NCI-H2107 (cell line): ENCODE data around the gene MS4A6E.
"Not testable (repeated sequence)": the region's sequence is repeated elsewhere in the genome, so short reads cannot be mapped to it uniquely, and the experiment has no call there.

Source experiments
- DNase-seq: peaks from one replicate; lab custom pipeline; 2025; lab: John Stamatoyannopoulos, UW

Gene MS4A6E

DNA sequence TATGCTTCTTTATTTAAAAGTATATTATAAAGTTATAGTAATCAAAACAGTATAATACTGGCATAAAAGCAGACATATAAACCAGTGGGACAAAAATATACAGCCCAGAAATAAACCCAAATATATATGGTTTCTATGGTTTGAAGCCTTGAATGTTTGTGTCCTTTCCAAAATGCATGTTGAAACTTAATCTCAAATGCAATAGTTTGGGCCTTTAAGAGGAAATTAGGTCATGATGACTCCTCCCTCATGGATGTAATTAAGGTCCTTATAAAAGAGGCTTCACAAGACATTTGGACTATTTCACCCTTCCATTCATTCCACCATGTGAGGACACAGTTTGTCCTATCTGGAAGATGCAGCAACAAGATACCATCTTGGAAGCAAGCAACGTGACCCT, at the start of gene MS4A6E:
MS4A6E (plus strand) TSS at position 301 of the 400 bp plus-strand sequence. CDS start 7,641 bp downstream, outside the sequence.
- no peak for DNase-seq

- no peak for DNase-seq
Measured at GRCh38 chr11:60280412-60280811, 46.6 kb upstream of the MS4A6E start, which contains the start of gene MS4A4A. Gene MS4A4A, plus strand, starts transcription at chr11:60280666. Its CDS starts 10 bp downstream, at chr11:60280676.

GRCh38 chr11:60281485-60281884, 45.6 kb upstream of the MS4A6E start:
- no peak for DNase-seq

DNA sequence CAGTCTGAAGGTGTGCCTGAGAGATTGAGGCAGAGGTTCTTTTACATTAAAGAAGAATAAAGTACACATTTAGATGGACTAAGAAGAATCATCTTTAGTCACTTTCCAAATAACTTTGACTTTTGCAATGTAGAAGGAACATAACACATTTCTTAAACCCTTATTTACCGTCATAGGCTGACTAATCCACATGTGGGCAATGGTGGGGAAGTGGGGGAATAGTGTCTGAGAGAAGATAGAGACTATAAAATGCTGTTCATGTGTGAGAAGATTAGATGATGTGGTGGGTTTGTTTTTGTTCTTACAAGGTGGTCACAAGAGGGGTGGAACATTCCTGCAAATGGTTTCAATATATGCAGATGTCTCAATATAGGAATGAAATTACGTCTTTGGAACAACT, 44.8 kb upstream of the MS4A6E start:
- DNase-seq = no peak

GRCh38 chr11:60285411-60286126, 41.5 kb upstream of the MS4A6E start:
- not testable (repeated sequence) for DNase-seq

DNA sequence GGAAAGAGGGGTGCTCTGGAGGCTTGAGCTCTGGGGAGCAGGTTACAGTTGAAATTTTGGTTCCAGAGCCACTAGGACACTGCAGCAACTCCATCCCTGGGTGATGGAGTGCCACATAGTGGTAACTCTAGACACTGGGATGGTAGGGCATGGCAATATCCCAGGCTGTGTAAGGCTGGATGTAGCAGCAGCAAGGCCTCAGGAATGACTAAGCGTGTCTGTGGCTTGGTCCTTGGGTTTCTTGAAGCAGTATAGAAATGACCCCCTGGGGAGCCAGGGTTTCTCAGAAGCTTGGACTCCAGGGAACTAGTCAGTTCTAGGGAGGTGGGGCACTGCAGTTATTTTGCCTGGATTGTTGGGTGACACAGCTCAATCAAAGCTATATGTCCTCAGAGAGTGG, 38.5 kb upstream of the MS4A6E start:
- no peak for DNase-seq

GRCh38 chr11:60292145-60292544, 34.9 kb upstream of the MS4A6E start:
- no peak for DNase-seq

DNA sequence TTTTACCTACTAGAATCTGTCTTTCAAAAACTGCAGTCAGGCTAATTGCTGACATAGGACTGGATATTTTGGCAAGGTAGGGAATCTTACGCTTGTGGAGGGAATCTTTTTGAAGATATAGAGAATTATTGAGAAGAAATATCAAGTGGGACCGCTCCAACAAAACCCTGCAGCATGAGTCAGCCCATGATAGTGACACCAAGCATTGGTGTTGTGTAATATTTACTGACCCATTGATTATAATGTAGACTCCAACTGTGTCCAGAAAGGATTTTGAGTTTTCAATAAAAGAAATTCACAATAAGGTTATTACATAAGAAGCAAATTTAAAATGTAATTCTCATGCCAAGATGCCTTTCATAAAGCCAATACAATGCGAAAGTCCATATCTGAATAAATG, 25.9 kb upstream of the MS4A6E start:
- DNase-seq = no peak

GRCh38 chr11:60301884-60302283, 25.2 kb upstream of the MS4A6E start:
- DNase-seq = not testable (repeated sequence)

GRCh38 chr11:60303661-60304060, 23.4 kb upstream of the MS4A6E start:
- no peak for DNase-seq

GRCh38 chr11:60305906-60306619, 21.0 kb upstream of the MS4A6E start:
- DNase-seq = no peak

DNA sequence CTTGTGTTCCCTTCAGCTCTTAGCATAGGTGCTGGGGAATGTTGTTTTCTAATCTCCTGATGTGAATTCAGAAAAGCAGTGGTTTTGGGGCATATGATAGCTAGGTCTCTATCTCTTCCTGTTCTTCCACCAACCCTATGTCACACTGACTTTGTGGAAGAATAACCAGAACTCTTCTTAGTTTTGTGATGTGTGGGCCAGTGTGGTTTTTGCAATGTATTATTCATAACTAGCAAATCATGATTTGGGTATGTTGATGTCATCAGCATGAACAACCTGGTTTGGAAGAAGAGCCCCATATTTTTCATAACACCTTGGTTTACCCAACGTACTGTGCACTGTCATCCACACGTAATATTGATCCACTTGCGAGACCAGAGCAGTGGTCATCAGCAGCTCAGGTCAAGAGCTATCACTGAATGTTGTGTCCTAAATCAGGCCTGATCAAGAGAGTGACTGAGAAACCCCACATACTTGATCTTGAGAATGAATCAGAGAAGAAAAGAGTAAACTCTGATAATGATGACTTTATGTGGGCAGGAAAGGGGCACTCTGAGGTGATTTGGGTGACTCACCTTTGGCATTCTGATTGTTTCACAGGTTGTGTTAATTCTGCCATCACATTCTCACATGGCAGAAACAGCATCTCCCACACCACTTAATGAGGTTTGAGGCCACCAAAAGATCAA, 19.4 kb upstream of the MS4A6E start:
- DNase-seq = no peak

DNA sequence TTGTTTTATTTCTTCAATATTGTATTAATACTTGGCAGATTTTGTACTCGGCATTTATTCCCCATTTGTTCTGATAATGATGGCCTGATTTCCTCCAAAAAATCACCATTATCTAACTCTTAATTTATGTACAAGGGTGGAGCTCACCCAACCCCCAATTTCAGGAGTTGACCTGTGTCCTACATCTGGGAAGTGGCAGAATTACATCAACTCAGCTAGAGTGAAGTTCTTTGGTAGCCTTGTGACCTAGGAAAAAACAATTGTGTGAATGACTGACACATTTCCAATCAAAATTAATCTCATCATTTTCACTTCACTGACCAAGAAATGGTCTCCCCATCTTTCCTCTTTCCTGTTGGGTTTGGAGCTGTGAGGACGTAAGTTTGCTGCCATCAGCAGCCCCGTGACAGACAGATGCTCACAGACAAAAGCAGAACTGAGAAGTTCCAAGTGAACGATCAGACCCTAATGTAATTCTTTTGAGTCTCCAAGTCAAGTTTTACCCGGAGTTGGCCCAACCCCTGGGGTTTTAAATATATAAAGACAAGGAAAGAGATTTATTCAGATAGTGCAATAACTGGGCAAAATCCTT, 16.6 kb upstream of the MS4A6E start:
- DNase-seq = no peak

GRCh38 chr11:60314635-60315321, 12.3 kb upstream of the MS4A6E start:
- no peak for DNase-seq

- DNase-seq = no peak
Measured at GRCh38 chr11:60315871-60316270, 11.2 kb upstream of the MS4A6E start.

DNA sequence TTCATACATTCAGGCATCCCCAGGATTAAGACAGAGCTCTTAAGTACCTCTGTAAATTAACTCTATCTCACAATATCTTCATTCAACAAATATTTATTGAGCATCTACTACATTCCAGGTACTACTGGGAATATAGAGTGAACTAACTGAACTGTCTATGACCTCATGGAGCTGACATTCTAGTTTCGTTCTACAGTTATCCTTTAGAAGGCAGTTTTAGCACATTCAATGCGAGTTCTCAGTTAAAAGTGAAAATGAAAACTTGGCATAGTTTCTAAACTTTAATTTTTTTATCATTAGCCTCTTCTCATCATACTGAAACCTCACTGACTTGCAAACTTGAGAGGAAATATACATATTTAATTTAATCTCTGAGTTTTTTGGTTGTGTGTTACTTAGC, 10.7 kb upstream of the MS4A6E start:
- no peak for DNase-seq

- no peak for DNase-seq
Measured at GRCh38 chr11:60318726-60319125, 8.3 kb upstream of the MS4A6E start.

GRCh38 chr11:60321051-60321450, 6.0 kb upstream of the MS4A6E start:
- DNase-seq = no peak

DNA sequence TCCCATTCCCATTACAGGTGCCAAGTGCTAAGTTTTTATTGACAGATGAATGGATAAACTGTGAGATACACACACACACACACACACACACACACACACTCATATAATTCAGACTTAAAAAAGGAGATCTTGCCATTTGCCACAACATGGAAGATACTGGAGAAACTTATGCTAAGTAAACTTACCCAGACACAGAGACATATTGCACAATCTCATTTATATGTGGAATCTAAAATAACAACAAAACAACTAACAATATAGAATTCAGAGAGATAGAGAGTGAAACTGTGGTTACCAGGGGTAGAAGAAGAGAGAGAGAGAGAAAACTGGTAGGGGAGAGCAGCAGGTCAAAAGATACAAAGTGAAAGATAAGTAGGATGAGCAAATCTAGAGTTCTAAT, 1.4 kb downstream of the MS4A6E start:
- no peak for DNase-seq

DNA sequence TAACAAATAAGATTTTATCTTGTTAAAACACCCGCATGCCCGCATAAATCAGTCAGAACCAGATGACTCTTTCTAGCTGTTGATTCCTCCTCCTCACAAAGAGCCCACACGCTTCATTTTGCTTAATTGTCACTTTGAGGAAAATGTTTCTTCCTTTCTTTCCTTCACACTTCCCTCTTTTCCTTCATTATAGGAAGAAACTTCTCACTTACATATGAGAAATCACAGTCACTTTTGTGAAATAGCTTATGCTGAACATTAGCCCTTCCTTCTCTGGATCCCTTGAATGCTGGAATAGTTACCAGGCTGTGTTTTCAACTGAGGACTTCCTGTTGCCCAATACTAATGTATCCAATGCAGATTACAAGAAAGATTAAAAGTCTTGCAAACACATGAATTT, 5.8 kb downstream of the MS4A6E start:
- no peak for DNase-seq

- DNase-seq = no peak
Measured at GRCh38 chr11:60334005-60334620, 7.1 kb downstream of the MS4A6E start.
